ENCODE results near the gene ZBTB48. TPM values are rescaled to one million over a fixed set of nuclear protein-coding genes. Genes with fewer than 3 reads are reported as not detected.
"Not testable (repeated sequence)": the region's sequence is repeated elsewhere in the genome, so short reads cannot be mapped to it uniquely, and the experiment has no call there.

ZBTB48 gene
- total and polyA plus RNA-seq, 7 donors = 3.7 to 16.6 (median 11.8) TPM

DNA sequence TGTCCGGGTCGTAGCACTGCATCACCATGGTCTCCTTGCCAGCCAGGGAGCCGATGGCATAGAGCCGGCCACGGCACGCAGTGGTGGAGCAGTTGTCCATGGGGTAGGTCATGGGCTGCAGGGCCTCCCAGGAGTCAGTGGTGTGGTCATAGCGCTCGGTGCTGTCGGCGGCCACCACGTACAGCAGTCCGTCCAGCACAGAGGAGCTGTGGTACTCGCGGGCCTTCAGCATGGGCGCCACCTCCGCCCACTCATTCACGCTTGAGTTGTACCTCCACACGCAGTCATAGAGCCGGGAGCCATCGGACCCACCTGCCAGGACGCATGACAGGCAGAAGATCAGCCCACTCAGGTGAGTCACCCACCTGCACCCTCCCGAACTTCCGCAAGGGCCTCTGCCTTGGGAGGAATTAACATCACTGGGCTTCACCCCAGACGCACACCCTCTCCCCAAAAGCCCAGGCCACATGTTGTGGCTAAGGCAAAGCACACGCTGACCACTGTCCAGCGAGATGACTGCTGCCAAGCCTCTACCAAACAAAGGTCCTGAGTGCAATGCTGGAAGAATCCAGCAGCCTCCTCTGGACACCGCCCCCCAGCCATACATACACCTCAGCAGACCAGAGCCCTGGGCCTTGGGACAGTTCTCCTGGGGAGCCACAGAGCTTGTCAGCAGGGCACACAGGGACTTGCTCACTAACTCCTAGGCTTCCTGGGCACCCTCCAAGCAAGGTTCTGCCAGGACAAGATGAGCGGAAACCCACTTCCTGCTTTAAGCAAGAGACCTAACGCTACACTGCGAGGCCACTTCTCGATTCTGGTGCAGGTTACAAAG lies 19.6 kb downstream of the ZBTB48 start:
- peak; percentile 43 to 75 for DNase-seq
- H3K36me3 ChIP-seq (ENCODE audit: insufficient read depth in 1 of 2, low read depth in 1 of 2) = peaks cover 4 to 47% of the 10 kb centered on the region in 2 donors
- peak in 2 of 4 donors; percentile 0 to 3 for ATAC-seq
- peak overlapping the region; percentile 87 for H3K4me3 ChIP-seq
- WGBS, 3 donors = 33 to 54% (median 43%) methylated on average over 31 of the region's 31 CpGs
- H3K27me3 ChIP-seq (ENCODE audit: insufficient read depth in 3 of 3, low read length in 2 of 3) = no peaks in the 10 kb centered on the region
- peaks cover 47% of the 10 kb centered on the region for H3K4me1 ChIP-seq
- peak overlapping the region; percentile 98 for H3K27ac ChIP-seq
- no peaks in the 10 kb centered on the region for H3K9me3 ChIP-seq
- intact Hi-C loops (cut with DNase I) = no loop called here
- TF ChIP-seq, protein P1, sequence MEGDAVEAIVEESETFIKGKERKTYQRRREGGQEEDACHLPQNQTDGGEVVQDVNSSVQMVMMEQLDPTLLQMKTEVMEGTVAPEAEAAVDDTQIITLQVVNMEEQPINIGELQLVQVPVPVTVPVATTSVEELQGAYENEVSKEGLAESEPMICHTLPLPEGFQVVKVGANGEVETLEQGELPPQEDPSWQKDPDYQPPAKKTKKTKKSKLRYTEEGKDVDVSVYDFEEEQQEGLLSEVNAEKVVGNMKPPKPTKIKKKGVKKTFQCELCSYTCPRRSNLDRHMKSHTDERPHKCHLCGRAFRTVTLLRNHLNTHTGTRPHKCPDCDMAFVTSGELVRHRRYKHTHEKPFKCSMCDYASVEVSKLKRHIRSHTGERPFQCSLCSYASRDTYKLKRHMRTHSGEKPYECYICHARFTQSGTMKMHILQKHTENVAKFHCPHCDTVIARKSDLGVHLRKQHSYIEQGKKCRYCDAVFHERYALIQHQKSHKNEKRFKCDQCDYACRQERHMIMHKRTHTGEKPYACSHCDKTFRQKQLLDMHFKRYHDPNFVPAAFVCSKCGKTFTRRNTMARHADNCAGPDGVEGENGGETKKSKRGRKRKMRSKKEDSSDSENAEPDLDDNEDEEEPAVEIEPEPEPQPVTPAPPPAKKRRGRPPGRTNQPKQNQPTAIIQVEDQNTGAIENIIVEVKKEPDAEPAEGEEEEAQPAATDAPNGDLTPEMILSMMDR (IDR thresholded peaks at IDR 0.05) = no peak

DNA sequence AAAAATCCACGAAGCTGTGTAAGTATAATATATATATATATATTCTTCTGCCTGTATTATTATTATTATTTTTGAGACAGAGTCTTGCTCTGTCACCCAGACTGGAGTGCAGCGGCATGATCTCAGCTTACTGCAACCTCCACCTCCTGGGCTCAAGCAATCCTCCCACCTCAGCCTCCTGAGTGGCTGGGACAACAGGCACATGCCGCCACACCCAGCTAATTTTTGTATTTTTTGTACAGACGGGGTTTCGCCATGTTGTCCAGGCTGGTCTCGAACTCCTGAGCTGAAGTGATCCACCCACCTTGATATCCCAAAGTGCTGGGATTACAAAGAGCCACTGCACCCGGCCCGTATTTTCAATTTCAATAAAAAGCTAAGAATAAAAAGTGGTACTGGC lies 20.2 kb downstream of the ZBTB48 start:
- Histone ChIP-seq H3K36me3 (ENCODE audit: insufficient read depth in 1 of 2, low read depth in 1 of 2) (peaks cover 4 to 41% of the 10 kb centered on the region in 2 donors), H3K27ac (peak overlapping the region; percentile 98), H3K4me1 (peaks cover 53% of the 10 kb centered on the region), H3K4me3 (peak overlapping the region; percentile 87)
- H3K9me3 ChIP-seq; intact Hi-C loops (cut with DNase I); H3K27me3 ChIP-seq (ENCODE audit: insufficient read depth in 3 of 3, low read length in 2 of 3); DNase-seq; ATAC-seq: not testable (repeated sequence)
- 31 to 65% (median 35%) methylated on average over 8 of the region's 8 CpGs for WGBS, 3 donors

DNA sequence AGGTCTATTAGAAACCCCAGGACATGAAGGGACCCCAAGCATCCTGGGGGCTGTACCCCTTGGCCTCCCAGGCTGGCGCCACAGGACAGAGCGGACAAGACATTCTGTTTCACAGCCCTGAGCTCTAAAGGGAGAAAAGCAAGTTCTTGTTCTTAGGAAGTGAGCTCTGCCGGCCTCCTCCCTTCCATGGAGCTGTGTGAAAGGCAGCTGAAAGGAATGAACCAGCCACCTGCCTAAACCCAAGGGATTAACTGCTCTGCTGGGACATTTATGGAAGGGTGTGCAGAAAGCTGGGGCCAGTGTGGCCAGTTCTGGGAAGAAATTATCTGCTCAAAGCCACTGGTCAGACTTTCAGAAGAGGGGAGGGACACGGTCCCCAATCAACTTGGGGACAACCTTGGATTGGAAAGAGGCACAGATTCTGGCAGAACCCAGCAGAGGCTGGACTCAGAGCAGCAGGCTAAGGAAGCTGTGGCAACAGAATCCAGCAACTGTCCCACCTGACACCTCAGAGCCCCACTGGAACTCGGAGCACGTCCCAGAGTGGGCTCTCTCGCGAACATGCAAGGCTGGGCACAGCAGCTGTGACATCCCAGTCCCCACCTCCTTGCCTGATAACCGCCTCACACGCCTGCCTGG lies 20.7 kb downstream of the ZBTB48 start:
- Histone ChIP-seq H3K9me3 (no peaks in the 10 kb centered on the region), H3K4me1 (peaks cover 57% of the 10 kb centered on the region), H3K36me3 (ENCODE audit: insufficient read depth in 1 of 2, low read depth in 1 of 2) (peaks cover 4 to 35% of the 10 kb centered on the region in 2 donors), H3K4me3 (peak overlapping the region; percentile 87), H3K27me3 (ENCODE audit: insufficient read depth in 3 of 3, low read length in 2 of 3) (no peaks in the 10 kb centered on the region), H3K27ac (peak overlapping the region; percentile 98)
- intact Hi-C loops (cut with DNase I) = no loop called here
- WGBS, 3 donors = 7 to 11% (median 11%) methylated on average over 10 of the region's 10 CpGs
- DNase-seq = peak in 1 of 2 donors; percentile 70
- TF ChIP-seq, protein P1 (IDR thresholded peaks at IDR 0.05) = no peak
- ATAC-seq = peak; percentile 1 to 19 (median 13)

DNA sequence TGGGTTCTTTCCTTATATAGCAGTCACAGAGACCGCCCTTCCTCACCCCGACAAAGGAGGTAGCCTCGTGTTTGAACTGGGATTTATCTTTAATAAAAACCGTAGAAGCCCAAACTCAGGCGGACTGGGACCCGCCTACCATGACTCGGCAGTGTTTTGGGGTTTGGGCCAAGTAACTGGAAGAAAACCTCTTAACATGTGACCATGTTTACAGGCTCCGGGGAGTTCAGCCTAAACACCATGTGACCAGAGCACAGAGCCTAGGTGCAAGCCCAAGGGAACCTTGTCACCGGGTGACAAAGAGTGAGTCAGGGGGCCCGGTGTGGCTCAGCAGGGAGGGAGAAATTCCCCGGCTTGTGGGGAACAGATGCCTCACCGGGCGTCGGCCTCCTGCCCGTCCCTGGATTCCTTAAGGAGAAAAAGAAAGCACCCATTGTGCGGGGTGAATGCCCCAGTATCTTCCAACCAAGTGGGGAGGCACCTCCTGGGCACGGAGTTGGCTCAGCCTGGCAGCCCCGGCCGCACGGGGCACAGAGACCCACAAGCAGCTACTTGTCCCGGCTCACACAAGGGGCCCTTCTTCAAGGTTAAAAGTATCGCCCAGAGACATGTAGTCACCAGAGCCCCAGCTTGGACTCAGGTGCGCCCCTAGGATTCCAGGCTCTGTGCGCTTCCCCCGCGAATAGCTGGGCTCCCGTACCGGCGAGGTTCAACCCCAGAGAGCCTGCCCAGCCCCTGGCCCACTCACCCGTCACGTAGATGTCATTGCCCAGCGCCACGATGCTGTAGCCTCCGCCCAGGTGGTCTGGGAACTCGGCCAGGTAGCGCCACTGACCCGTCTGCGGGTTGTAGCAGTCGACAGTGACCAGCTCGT lies 21.5 kb downstream of the ZBTB48 start:
- DNase-seq (peak; percentile 82 to 92), ATAC-seq (peak; percentile 60 to 68 (median 66))
- H3K4me3 ChIP-seq = peak overlapping the region; percentile 87
- peaks cover 4 to 28% of the 10 kb centered on the region in 2 donors for H3K36me3 ChIP-seq (ENCODE audit: insufficient read depth in 1 of 2, low read depth in 1 of 2)
- peaks cover 55% of the 10 kb centered on the region for H3K4me1 ChIP-seq
- TF ChIP-seq, protein P1 (IDR thresholded peaks at IDR 0.05) = no peak
- H3K27me3 ChIP-seq (ENCODE audit: insufficient read depth in 3 of 3, low read length in 2 of 3) = no peaks in the 10 kb centered on the region
- intact Hi-C loops (cut with DNase I) = no loop called here
- WGBS, 3 donors = 0 to 1% (median 0%) methylated on average over 40 of the region's 40 CpGs
- H3K27ac ChIP-seq = peak overlapping the region; percentile 98
- no peaks in the 10 kb centered on the region for H3K9me3 ChIP-seq
